Stomach (tissue), 4 donors: ENCODE results near the gene PABPC3.

Experiments used
- EP300 ChIP-seq: sonication (generic); formaldehyde crosslinking; IDR thresholded peaks from one replicate; pipeline ENCODE4 v1.6.1; 2017; ENCODE audit warnings: antibody characterized with exemption
- POLR2A ChIP-seq, 4 donors: fragments of 450-650 bp; IDR thresholded peaks; one replicate each; pipeline ENCODE4 v1.6.1; 2016; ENCODE audit warnings: antibody characterized with exemption in 4 of 4, control low read depth in 2 of 4, mild to moderate bottlenecking in 1 of 4, moderate library complexity in 1 of 4
- POLR2AphosphoS5 ChIP-seq, 3 donors: sonication (generic); formaldehyde crosslinking; IDR thresholded peaks; one replicate each; pipeline ENCODE4 v1.6.1; 2016; ENCODE audit warnings: antibody characterized with exemption in 3 of 3
- TF ChIP-seq, protein P1 (sequence below), 7 experiments: fragments of 450-650 bp in 4 of 7; fragments of 200-600 bp in 3 of 7; sonication (generic) in 3 of 7; IDR thresholded peaks; one replicate each; pipeline ENCODE4 v1.5.1; 2016 to 2019; ENCODE audit warnings: antibody characterized with exemption in 7 of 7, control low read depth in 2 of 7, mild to moderate bottlenecking in 1 of 7

DNA sequence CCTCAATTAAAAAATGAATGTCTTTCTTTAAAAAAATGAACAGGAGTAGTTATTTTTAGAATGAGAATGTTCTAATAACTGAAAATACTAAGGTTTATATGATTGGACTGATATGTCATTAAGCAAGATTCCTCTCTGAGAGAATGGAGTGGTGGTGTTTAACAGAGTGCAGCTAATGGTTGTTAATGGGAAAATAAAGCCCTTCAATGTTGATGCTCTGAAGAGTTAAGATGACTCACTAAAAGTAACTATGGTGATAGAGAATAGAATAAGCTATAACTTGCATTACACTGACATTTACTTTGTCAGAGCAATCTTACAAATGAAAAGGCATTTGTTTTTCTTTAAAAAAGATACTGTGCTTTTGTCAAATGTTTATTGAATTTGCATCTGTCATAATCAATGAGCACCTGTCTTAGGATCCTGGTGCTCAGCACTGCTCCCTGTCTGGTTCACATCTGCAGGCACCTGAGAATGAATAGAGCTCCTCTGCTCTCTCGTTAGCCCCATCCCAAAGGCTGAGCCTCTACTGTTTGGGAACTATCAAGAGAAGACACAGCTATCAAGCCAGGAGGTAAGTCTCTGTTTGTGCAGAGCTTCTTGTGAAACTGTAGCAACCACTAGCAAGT lies 15.1 kb downstream of the PABPC3 start:
- TF ChIP-seq, protein P1, sequence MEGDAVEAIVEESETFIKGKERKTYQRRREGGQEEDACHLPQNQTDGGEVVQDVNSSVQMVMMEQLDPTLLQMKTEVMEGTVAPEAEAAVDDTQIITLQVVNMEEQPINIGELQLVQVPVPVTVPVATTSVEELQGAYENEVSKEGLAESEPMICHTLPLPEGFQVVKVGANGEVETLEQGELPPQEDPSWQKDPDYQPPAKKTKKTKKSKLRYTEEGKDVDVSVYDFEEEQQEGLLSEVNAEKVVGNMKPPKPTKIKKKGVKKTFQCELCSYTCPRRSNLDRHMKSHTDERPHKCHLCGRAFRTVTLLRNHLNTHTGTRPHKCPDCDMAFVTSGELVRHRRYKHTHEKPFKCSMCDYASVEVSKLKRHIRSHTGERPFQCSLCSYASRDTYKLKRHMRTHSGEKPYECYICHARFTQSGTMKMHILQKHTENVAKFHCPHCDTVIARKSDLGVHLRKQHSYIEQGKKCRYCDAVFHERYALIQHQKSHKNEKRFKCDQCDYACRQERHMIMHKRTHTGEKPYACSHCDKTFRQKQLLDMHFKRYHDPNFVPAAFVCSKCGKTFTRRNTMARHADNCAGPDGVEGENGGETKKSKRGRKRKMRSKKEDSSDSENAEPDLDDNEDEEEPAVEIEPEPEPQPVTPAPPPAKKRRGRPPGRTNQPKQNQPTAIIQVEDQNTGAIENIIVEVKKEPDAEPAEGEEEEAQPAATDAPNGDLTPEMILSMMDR (IDR thresholded peaks at IDR 0.05): no peak
- TF ChIP-seq POLR2AphosphoS5 (IDR thresholded peaks at IDR 0.05) (no peak), EP300 (no peak), POLR2A (IDR thresholded peaks at IDR 0.05) (no peak)
